GM21381 (cell line): Measurements from ENCODE around the gene TLL1.

Experiments used
- ATAC-seq: cut with Tn5 transposase; IDR thresholded peaks from one replicate; pipeline ENCODE4 v1.9.1; 2021; ENCODE audit warnings: mild to moderate bottlenecking, moderate library complexity; ENCODE audit not compliant: unreplicated experiment

TLL1 gene

DNA sequence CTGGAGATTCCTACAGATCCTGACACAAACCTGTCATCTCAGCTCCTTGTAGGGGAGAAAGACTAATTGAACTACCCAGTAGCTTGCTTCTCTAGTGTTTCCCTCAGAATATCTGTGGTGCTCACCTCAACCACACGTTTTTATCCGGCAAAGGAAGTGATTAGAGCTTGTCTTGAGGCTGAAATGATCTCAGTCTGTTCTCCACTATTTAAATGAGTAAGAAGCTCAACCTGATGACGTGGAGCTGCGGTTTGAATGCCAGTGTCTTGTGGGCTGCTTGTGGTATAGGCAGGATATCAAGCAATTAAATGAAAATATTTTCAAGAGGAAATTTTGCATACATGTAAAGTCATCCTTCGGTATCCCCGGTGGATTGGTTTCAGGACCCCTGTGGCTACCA, 270.2 kb downstream of the TLL1 start:
- no peak for ATAC-seq

DNA sequence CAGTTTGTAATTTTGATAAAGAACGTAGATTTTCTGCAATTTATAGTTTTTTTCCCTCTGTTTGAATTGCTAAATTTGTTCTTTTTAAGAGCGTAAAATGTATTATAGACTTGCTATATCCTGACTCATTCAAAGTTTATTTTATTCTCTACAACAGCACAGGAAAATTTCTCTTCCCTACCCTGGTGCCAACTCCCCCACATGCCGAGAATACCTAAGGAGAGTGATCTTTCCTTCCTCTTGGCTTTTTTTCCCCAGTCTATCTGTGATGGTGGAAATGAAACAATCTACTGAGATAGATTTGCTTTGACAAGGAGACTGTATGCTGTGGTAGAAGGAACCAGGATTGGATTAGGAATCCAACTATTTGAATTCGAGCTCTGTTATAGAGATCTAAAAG, 271.6 kb downstream of the TLL1 start:
- no peak for ATAC-seq

DNA sequence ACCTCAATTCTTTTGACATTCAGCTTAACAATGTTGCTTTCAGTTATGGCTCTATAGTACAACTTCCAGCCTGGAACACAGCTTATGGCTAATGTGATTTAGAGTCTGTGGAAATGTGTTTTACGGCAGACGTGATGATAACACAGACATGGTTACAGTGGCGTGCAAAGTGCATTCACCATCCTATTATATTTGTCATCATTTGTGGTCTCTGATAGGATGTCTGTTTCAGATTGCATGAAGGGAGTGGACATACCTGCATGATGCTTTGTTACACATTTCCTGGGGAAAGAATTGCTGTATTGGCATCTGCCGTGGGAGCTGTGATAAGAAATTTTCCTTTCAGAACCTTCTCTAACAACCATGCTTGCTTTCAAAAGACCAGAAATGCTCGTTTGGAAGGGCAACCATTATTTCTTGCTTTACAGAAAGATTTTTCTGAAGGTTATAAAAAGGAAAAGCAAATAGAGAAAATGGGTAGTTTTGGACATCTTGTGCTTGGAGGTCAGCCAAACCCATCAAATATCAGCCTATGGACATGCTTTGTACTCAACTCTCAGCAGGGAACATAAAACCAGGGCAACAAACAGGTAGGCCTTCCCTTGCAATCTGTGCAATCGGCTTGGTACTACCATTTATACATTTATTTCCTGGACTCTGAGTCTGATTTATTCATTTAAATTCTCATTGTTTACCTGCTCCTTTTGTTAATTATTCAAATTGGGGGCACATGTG, 273.9 kb downstream of the TLL1 start:
- no peak for ATAC-seq
